ENCODE results near the gene CCDC148.

Gene CCDC148

DNA sequence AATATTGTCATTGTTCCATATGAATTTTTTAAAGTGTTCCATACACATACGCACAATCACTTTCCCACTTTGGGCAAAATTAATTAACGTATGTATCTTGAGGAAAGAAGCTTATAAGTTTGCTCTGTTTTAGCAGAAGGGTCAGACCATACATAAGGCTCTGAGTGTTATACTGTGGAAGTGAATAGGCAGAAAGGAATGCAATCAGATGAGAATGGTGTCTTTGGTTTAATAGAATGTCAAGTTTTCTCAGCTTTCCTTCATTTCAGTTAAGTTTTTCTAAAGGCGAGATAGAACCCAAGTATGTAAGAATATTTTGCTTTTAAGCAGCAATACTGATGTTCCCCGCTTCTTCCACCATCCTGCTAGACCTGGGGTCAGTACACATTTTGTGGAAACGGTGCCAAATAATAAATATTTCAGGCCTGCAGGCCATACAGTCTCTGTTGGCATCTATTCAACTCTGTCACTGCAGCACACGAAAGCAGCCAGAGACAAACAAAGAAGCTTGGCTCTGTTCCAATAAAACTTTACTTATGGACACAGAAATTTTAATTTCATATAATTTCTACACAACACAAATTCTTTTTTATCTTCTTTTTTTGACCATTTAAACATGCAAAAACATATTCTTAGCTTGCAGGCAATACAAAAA is 254.3 kb downstream of the CCDC148 start:
- DNase-seq, result no peak

DNA sequence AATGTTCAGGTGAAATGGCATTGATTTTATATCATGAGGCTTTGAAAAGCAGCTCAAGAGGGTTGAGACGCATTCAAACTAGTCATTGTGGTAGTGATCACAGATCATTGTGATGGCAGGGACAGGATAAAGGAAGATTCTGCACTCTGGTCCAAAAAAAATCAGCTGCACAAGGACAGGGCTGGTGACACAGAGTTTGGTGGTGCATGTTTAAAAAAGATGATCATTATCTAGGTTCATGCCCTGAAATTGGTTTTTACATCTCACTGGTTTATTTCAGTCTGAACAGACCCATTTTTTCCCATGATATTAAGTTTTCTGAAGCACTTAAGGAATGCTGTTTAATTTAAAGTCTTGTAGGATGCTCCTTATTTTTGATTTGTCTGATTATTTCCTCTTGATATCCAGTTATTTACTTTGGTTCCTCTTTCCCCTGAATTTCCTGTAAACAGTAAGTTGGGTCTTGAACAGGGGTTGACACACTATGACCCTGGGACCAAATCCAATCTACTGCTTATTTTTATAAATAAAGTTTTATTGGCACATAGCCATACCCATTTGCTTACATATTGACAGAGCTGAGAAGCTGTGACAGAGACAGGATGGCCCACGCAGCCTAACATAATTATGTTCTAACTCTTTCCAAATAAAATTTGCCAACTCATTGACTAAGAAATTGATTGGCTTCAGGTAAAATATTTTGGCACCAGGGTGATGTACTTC is 256.5 kb downstream of the CCDC148 start:
- no peak for DNase-seq

DNA sequence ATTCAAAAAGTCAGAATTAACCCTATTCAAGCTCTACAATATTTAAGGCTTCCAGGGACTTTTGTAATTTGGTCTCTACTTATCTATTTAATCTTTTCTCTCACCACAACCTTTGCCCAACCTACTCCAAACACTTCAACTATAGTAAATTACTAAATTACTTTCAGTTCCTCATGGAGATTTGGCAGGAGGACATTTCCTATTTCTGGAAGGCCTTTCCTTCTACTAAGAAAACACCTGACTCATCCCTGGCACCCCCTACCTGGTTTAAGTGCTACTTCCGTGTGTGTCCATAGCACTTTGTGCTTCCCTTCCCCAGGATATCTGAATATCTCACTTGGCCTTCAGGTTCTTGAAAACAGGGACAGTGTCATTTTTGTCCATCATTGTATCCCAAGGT is 258.6 kb downstream of the CCDC148 start:
- DNase-seq, result no peak

DNA sequence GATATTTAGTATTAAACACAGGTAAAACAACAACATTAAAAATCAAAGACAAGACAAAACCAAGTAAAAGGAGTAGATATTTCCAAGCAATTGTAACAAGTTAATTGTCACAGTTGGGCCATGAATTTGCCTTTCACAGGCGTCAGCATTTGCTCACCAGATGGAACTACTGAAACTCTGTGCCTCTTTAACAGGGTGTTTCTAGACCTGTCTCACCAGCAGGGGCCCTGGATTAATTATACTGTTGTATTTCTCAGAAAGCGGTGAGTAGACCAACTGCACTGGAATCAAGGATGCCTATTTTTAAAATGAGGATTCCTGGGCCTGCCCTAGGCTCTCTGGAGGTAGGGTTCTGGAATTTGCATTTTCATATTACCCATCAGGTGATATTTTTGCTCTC is 262.3 kb downstream of the CCDC148 start:
- DNase-seq, result no peak

DNA sequence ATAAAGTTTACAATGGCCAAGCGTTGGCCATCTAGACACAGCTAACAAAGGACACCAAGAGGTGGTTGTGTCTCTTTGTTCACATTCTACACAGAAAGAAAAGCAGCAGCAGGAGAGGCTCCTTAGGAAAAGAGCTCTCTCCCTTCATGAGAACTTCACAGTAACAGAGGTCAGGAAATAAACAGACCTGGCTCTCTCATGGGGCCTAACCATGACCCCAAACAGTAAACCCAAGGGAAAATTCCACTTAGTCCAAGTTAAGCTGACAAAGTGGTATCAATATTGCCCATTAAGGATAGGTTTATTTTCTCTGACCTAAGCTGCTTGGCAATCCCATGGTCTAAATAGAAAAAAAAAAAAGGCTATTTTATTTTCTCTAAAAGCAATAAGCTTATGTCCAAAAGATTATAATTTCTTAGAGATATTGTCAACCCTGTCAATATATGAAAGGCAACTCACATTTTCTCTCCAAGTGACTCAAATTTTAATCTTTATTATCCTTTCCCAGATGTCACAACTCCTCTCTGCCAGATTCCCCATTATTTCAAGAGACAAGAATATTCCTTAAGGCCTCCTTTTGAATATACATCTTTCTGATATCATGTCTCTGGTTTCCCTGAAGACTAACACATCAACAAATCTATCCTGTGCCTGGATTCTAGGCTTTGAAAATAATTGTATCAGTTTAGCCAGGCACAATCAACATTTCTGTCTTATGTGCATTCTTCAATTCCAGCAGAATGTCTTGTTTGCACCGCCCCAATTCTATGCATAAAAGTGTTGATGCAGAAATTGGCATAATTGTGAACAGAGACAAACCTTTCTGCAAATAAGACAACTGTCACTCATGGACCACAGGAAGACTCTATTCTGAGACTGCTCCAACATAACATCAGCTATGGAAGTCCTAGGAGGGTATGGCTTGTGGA is 263.8 kb downstream of the CCDC148 start:
- DNase-seq, result no peak

DNA sequence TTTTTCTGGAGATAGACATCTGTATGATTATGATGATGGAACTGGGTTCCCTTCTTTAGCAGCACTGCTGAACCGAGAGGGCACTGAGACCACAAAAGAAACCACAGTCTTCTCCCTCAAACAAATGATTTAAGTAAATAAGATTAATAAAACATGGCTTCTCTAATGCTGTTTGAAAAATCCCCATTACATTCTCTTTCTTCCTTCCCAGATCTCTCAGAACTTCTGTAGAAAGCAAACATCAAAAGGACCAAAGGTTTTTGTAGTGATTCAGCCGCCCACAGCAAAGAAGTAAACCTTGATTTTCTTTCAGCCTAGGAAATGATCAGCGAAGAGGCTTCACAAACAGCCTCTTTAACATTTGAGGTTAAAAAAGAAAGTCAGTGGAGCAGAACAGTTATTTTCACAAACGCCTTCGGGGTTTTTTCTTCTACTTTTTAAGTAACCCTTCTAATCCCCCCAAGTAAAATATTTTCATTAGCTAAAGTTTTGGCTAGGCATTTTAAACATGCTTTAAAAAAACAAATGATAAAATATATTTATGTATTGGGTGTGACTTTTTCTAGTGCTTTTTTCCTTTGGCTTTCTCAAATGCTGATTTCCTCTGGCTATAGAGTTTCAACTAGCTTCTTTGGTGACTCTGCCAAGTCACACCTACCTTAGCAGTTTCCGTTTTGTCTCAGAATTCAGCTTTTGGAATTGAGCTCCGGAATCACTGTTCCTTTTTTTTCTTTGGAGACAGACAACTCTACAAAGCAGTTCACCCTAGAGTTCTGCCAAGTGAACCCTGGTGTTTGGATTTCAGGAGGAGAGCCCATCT is 265.3 kb downstream of the CCDC148 start:
- no peak for DNase-seq

DNA sequence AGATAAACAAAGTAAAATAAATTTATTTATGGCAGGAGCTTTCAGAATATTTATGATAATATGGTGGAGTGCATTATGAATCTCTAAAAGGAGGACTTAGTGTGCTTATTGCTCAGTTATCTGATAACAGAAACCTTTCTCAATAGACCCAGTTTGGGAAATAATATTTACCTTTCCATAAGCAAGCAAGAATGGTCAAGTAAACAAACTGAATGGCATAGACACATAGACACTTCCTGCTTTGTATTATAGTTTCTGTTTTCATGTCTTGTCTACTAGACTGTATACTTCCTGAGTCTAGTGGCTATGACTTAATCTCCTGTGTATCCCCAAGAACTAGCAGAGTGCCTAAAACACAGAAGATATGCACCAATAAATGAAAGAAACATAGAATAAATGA is 267.0 kb downstream of the CCDC148 start:
- no peak for DNase-seq

DNA sequence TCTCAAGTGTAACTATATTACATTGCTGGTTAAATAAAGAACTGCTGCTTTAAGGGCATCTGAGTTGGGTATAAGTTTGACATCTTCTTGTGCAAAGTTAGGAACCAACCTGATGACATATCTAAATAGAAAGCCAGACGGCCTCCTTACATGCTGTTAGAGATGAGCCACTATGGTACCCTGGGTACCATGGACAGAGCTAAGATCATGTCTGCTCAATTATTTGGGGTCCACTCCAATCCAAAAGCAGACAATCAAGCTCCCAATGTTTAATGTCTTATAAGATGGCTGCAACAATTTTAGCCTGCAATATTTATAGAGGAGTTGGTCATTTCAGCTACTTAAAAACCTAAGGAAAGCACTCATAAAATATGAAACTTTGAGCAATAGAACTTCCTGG is 268.6 kb downstream of the CCDC148 start:
- no peak for DNase-seq

DNA sequence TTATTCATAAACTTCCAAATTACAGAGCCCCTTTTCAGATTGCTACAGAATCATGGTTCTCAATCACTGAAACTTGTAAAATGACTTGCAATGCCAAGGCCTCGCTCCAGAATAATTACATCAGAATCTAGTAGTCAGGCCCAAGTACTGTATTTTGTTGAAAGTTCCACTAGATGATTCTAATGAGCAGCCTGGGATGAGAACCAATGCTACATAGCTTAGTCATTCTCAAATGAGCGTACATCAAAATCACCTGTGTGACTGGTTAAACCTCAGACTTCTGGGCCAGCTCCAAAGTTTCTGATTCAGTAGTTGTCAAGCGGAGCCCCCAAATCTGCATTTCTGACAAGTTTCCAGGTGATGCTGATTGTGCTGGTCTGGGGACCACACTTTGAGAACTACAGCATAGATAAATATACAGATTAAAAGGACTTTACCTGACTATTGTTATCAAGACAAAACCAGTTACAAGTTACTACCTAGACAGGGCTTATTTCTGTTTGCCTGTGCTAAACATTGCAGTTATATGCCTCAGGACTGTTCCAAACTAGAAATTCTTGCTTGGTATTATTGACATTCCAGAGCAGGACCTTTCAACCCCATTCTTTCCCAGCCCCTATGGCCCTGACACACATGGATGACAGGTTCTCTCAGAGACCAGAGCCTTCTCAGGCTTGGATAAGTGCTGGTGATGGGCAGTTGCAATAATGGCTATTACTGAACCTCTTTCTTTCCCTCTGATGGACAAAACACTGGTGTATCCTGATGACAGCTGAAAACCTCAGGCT is 271.8 kb downstream of the CCDC148 start:
- no peak for DNase-seq

DNA sequence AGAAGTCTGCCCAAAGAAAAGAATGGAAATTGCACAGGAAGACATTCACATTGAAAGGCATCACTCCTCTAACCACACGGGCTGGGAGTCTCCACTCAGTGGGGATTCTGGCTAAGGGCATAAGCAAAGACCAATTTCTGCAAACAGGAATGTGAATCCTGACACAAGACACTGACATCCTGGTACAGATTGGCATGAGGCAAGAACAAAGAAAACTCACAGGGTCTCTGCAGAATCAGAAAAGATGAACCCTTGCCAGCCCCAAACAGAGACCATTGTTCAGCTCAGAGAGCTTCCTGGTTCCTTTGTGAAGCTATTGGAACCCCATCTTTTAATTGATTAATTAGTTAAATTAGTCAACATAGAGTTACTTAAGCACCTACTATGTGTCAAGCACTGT is 272.6 kb downstream of the CCDC148 start:
- no peak for DNase-seq

DNA sequence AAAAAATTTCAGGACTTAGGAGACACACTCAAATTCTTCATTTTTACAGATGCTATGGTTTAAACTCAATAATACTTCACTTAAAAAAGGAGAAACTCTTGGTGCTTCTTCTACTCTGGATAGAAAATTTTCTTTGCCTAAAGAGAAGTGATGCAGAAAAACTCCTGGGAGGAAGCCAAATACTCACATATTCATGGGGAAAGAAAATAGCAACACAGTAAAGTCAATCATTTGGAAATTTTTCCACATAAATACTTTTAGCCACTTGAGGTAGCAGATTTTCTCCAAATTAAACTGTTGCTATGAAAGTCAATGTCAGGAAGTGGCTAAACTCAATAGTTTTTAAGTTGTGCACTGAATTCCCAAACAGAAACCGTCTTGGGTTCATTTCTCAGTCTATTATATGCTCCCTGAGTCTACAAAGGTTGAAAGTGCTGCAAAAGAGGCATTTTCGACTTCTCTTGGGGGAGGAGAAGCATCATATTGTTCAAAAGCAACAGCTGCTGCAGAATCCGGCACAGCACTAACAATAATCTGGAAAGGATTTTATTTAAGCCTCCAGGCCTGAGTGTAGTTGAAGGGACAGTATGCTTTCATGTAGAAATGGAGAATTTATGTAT is 273.8 kb downstream of the CCDC148 start:
- DNase-seq, result no peak

DNA sequence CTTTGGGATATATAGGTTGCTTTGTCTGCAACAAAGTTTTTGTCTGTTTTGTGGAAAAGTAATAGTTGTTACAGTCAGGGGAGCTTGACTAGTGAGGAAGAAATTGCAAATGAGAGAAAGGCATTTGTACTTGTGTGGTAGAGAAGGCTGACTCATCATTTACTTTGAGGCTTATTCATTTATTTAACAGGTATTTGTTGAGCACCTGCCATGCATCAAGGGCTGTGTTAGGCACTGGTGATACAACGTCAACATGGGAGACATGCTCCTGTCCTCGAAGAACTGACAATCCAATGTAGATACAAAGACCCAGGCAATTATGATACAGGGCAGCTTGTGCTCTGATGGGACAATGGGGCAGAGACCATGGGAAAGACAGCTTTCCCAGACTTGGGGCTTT is 275.4 kb downstream of the CCDC148 start:
- no peak for DNase-seq

DNA sequence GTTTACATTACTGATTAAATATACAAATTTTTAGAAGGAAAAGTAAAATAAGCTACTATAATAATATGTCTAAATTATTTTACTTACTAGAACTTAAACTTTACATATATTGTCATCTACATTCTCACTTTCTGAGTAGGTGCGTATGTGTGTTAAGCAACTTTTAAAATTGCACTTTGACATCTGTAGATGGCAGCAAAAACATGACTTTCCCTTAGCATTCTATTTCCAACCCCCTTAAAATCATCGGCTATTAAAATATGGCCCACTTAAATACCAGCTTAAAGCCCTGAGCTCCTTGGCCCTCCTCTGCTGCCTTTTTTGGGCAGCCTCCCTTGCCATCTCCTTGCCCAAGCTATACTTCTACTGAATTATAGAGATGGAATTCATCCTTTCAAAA is 276.9 kb downstream of the CCDC148 start:
- peak in 1 of 2 experiments; percentile 39 for DNase-seq

DNA sequence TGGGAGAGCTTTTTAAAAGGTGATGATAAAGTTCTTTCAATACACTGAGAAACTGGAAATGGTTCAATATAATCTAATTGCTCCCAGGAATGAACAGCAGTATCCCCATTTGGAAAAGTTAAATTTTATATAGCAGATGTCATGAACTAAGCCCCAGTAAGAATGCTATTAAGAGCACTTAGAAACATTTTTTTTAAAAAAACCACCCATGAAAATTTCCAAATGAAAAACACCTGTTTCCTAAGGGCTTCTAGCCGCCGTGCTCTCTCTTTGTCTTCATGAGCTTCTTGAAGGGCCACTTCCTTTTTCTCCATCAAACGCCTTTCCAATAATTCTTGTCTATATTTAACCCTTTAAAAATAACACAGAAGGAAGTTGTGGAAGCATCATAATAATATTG is 277.9 kb downstream of the CCDC148 start:
- no peak for DNase-seq

DNA sequence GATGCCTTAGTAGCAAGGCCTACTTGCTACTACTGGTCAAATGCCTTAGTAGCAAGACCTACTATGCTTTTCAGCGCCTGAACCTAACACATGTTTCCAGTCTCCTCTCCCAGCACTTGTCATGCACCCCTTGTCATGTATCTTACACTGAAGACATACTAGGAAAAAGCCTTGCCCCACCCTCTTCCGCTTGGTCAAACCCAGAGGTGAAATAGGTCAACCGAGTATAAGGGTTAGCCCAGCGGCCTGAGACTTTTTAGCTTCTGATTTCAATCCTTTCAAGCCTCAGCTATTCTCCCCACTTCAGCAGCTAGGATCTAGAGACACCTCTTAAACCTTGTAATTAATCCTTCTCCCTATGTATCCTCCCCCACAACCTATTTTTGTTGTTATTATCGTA is 281.6 kb downstream of the CCDC148 start:
- no peak for DNase-seq

DNA sequence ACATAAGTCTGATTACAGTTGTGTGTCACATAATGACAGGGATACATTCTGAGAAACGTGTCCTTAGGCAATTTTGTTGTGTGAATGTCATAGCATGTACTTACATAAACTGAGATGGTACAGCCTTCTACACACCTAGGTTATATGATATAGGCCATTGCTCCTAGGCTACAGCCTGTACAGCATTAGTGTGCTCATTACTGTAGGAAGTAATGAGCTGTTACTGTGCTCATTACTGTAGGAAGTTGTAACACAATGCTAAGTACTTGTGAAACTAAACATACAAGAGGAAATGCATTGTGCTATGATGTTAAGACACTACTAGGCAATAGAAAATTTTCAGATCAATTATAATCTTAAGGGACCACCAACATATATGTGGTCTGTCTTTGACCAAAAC is 282.1 kb downstream of the CCDC148 start:
- peak; percentile 54 to 61 for DNase-seq

DNA sequence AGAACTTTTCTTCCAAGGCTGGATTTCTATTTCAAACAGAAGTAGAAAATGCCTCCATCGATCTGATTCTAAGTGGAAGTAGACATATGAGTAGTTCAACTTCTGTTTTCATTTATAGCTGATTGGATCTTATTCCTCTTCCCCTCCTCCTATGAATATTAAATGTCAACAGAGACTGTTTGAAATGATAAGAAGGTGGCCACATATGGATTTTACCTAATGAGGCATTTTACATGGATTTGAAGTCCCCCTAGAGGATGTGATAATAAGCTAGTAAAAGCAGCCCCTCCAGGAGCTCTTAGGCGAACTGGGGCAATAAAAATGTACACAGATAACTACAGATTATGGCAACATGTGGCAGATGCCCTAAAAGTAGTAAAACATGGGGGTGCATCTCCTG is 283.8 kb downstream of the CCDC148 start:
- no peak for DNase-seq

DNA sequence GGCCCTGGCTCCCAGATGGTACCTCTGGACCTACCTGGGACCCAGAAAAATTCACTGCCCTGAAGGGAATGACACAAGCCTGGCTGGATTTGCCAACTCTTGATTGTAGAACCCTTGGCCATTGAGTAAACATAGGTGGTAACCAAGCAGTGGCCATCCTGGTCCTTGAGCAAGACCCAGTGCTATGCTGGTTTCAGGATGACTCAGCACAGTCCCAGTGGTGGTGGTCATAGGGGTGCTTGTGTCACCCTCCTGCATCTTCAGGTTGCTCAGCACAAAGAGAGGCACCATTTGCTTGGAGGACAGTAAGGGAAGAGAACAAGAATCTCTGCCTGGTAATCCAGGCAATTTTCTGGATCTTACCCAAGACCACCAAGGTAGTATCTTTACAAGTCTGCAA is 302.0 kb downstream of the CCDC148 start:
- no peak for DNase-seq

DNA sequence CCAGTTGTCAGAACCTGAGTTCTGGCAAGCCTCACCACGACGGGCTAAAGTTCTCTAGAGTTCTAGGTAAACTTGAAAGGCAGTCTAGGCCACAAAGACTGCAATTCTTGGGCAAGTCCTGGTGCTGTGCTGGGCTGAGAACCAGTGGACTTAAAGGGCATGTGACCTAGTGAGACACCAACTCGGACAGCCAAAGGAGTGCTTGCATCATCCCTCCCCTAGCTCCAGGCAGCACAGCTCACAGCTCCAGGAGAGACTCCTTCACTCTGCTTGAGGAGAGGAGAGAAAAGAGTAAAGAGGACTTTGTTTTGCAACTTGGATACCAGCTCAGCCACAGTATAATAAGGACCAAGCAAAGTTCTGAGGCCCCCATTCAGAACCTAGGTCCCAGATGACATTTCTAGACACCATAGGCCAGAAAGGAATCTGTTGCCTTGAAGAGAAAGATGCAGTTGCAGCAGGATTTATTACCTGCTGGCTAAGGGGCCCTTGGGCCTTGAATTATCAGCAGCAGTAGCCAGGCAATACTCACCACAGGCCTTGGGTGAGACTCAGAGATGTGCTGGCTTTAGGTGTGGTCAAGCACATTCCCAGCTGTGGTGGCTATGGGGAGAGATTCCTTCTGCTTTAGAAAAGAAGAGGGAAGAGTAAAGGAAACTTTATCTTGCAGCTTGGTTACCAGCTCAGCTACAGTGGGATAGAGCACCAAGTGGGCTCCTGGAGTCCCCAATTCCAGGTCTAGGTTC is 303.1 kb downstream of the CCDC148 start:
- DNase-seq, result no peak

DNA sequence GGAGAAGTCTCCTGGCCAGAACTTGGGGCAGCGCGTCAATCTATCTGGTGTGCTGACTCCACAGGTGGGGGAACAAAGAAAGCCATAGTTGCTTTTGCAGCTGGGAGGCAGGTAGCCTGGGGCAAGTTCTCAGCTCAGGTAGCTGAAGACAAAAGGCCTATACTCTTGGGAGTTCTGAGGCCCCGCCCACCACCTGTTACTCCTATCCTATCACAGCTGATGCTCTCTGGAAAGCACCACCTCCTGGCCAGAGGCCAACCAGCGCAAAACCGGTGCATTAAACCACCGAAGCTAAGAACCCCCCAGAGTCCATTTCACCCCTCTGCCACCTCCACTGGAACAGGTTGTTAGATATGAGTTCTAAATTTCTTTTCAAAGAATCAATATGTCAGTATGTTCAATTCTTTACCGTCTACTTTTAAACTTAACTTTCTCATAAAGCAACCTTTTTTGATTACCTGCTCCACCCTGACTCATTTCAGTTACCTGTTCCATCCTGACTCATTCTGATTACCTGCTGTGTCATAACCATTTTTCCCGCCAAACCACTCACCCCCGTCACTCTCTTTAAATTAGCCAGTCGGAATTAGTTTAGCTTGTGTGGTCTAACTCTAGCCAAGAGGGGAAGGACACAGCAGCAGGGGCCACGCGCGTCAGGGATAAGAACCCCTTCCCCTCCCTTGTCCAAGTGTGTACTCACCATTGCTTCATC is 311.5 kb downstream of the CCDC148 start:
- no peak for DNase-seq

Data from AML-193 (cell line).